Measurements from ENCODE around the gene WIPI1. TPM values are rescaled to one million over a fixed set of nuclear protein-coding genes. Genes with fewer than 3 reads are reported as not detected.

WIPI1 gene
- total RNA-seq, 4 donors from 2014 or later = 27.0 to 59.4 (median 43.5) TPM

GRCh38 chr17:68460715-68461114 is 3.4 kb upstream of the WIPI1 start:
- Histone ChIP-seq H3K9me3 (no peaks in the 10 kb centered on the region), H3K27me3 (no peaks in the 10 kb centered on the region), H3K27ac (replicated peaks in 1 of 4) (no peak overlapping the region), H3K4me3 (no peak overlapping the region), H3K4me1 (peaks cover 5 to 24% (median 22%) of the 10 kb centered on the region in 4 donors), H3K36me3 (no peaks in the 10 kb centered on the region)
- no peak for DNase-seq (ENCODE audit: extremely low spot score)
- intact Hi-C loops (cut with DNase I) = loop anchor here (5.0 to 10.0 kb wide), 2 partner anchors 288 to 294 kb away; no protein-coding TSS in a partner anchor
- TF ChIP-seq POLR2AphosphoS5 (IDR thresholded peaks at IDR 0.05) (no peak), POLR2A (IDR thresholded peaks at IDR 0.05; ENCODE audit: low read depth) (no peak), EP300 (IDR thresholded peaks at IDR 0.05) (no peak), CTCF (IDR thresholded peaks at IDR 0.05) (no peak)

GRCh38 chr17:68460146-68460545 is 2.9 kb upstream of the WIPI1 start:
- Histone ChIP-seq H3K27me3 (no peaks in the 10 kb centered on the region), H3K36me3 (no peaks in the 10 kb centered on the region), H3K4me3 (no peak overlapping the region), H3K9me3 (no peaks in the 10 kb centered on the region), H3K4me1 (peaks cover 8 to 29% (median 28%) of the 10 kb centered on the region in 4 donors), H3K27ac (replicated peaks in 1 of 4) (no peak overlapping the region)
- WGBS = 78% methylated on average over 2 of the region's 2 CpGs
- no peak for DNase-seq (ENCODE audit: extremely low spot score)
- TF ChIP-seq POLR2AphosphoS5 (IDR thresholded peaks at IDR 0.05) (no peak), POLR2A (IDR thresholded peaks at IDR 0.05; ENCODE audit: low read depth) (no peak), EP300 (IDR thresholded peaks at IDR 0.05) (no peak), CTCF (IDR thresholded peaks at IDR 0.05) (no peak)
- intact Hi-C loops (cut with DNase I) = loop anchor here (5.0 to 10.0 kb wide), 2 partner anchors 288 to 295 kb away; no protein-coding TSS in a partner anchor

GRCh38 chr17:68459037-68459639 is 1.8 kb upstream of the WIPI1 start:
- no peak for DNase-seq (ENCODE audit: extremely low spot score)
- H3K9me3 ChIP-seq = no peaks in the 10 kb centered on the region
- intact Hi-C loops (cut with DNase I) = no loop called here
- H3K27me3 ChIP-seq = no peaks in the 10 kb centered on the region
- H3K36me3 ChIP-seq = no peaks in the 10 kb centered on the region
- no peak overlapping the region for H3K27ac ChIP-seq (replicated peaks in 1 of 4)
- TF ChIP-seq EP300 (IDR thresholded peaks at IDR 0.05) (no peak), CTCF (IDR thresholded peaks at IDR 0.05) (no peak), POLR2AphosphoS5 (IDR thresholded peaks at IDR 0.05) (no peak), POLR2A (IDR thresholded peaks at IDR 0.05; ENCODE audit: low read depth) (no peak)
- peaks cover 12 to 38% (median 37%) of the 10 kb centered on the region in 4 donors for H3K4me1 ChIP-seq
- no peak overlapping the region for H3K4me3 ChIP-seq
- 70% methylated on average over 1 of the region's 1 CpG for WGBS

- Histone ChIP-seq H3K4me3 (peak overlapping the region; percentile 79 to 95 (median 88)), H3K9me3 (no peaks in the 10 kb centered on the region), H3K4me1 (peaks cover 18 to 45% (median 43%) of the 10 kb centered on the region in 4 donors), H3K36me3 (no peaks in the 10 kb centered on the region), H3K27ac (replicated peaks in 1 of 4) (peak overlapping the region; percentile 85 to 99 (median 95)), H3K27me3 (no peaks in the 10 kb centered on the region)
- WGBS = 36% methylated on average over 12 of the region's 12 CpGs
- DNase-seq (ENCODE audit: extremely low spot score) = no peak
- TF ChIP-seq POLR2AphosphoS5 (IDR thresholded peaks at IDR 0.05) (no peak), EP300 (IDR thresholded peaks at IDR 0.05) (no peak), CTCF (IDR thresholded peaks at IDR 0.05) (no peak), POLR2A (IDR thresholded peaks at IDR 0.05; ENCODE audit: low read depth) (no peak)
- intact Hi-C loops (cut with DNase I) = no loop called here
These were observed 1.2 kb upstream of the WIPI1 start for GRCh38 chr17:68458260-68459036.
